ENCODE results near the gene STK25. TPM values are rescaled to one million over a fixed set of nuclear protein-coding genes. Genes with fewer than 3 reads are reported as not detected.

STK25 gene
- polyA plus RNA-seq, 2 of the 4 experiments (the other 2 are of a cell fraction) = 101 to 138 TPM

GRCh38 chr2:241554610-241555322 is 46.4 kb upstream of the STK25 start:
- CTCF ChIA-PET = interaction anchor here (0.8 to 1.7 kb wide), 2 partner anchors 40 to 336 kb away, joined by 3 to 4 read pairs; no protein-coding TSS in a partner anchor
- WGBS (ENCODE audit: missing lambda C conversion rate) = 56% methylated on average over 7 of the region's 7 CpGs
- POLR2A ChIA-PET = no interaction called here

GRCh38 chr2:241553981-241554380 is 45.6 kb upstream of the STK25 start:
- WGBS (ENCODE audit: missing lambda C conversion rate) = 41% methylated on average over 6 of the region's 6 CpGs
- TF ChIP-seq KDM1A (IDR thresholded peaks at IDR 0.05; ENCODE audit: low read depth) (no peak), FOSB (CRISPR knock-in tag; IDR thresholded peaks at IDR 0.05) (no peak)
- POLR2A ChIA-PET = no interaction called here
- Histone ChIP-seq H3K4me3 (no peak overlapping the region), H3K27ac (no peak overlapping the region), H3K4me1 (peaks cover 4% of the 10 kb centered on the region; the same call in 1 of the 3 replicates), H3K4me2 (no peak overlapping the region), H3K9me3 (peaks cover 14% of the 10 kb centered on the region)
- ATAC-seq = no peak
- CTCF ChIA-PET = no interaction called here
- FAIRE-seq = no peak
- no peak for DNase-seq (ENCODE audit: low read depth in 1 of 2, low spot score in 1 of 2)

More at GRCh38 chr2:241554610-241555322, 46.4 kb upstream of the STK25 start:
- Histone ChIP-seq H3K4me3 (no peak overlapping the region), H3K9me3 (peaks cover 14% of the 10 kb centered on the region), H3K4me1 (peaks cover 5% of the 10 kb centered on the region), H3K4me2 (no peak overlapping the region), H3K27ac (no peak overlapping the region)
- TF ChIP-seq CHD4 (IDR thresholded peaks at IDR 0.05; ENCODE audit: borderline replicate concordance) = no peak
- TF ChIP-seq MAZ (IDR thresholded peaks at IDR 0.05; ENCODE audit: borderline replicate concordance, low read depth, low read length) = no peak
- TF ChIP-seq BCL3 (IDR thresholded peaks at IDR 0.05) = no peak
- TF ChIP-seq JUN (IDR thresholded peaks at IDR 0.05) = no peak
- TF ChIP-seq HMGXB4 (CRISPR knock-in tag; IDR thresholded peaks at IDR 0.05; ENCODE audit: borderline replicate concordance) = no peak
- TF ChIP-seq ELK1 (IDR thresholded peaks at IDR 0.05; ENCODE audit: low read depth, low read length) = no peak
- no peak for TF ChIP-seq FOXS1 (CRISPR knock-in tag; IDR thresholded peaks at IDR 0.05)
- no peak for TF ChIP-seq MAX (IDR thresholded peaks at IDR 0.05)
- no peak for TF ChIP-seq RARB (CRISPR knock-in tag; IDR thresholded peaks at IDR 0.05)
- TF ChIP-seq FOSB (CRISPR knock-in tag; IDR thresholded peaks at IDR 0.05) = no peak
- TF ChIP-seq MAFK (IDR thresholded peaks at IDR 0.05; ENCODE audit: partially characterized antibody) = no peak
- no peak for TF ChIP-seq KDM5A (IDR thresholded peaks at IDR 0.05)
- no peak for TF ChIP-seq RFX5 (IDR thresholded peaks at IDR 0.05)
- no peak for TF ChIP-seq HES2 (IDR thresholded peaks at IDR 0.05)
- no peak for TF ChIP-seq RAD21 (conservative IDR thresholded peaks at IDR 0.05 in 1 of 2, IDR thresholded peaks at IDR 0.05 in 1 of 2)
- no peak for TF ChIP-seq TFCP2L1 (CRISPR knock-in tag; IDR thresholded peaks at IDR 0.05)
- no peak for TF ChIP-seq NPAS2 (CRISPR knock-in tag; IDR thresholded peaks at IDR 0.05; ENCODE audit: borderline replicate concordance)
- DNase-seq (ENCODE audit: low read depth in 1 of 2, low spot score in 1 of 2) = no peak
- ATAC-seq = no peak
- FAIRE-seq = no peak

GRCh38 chr2:241553512-241553830 is 45.1 kb upstream of the STK25 start:
- CTCF ChIA-PET = no interaction called here
- Histone ChIP-seq H3K4me3 (no peak overlapping the region), H3K4me2 (no peak overlapping the region), H3K9me3 (peaks cover 14% of the 10 kb centered on the region), H3K27ac (no peak overlapping the region), H3K4me1 (peaks cover 9% of the 10 kb centered on the region; the same call in 1 of the 3 replicates)
- FAIRE-seq = no peak
- no peak for ATAC-seq
- POLR2A ChIA-PET = no interaction called here
- DNase-seq (ENCODE audit: low read depth in 1 of 2, low spot score in 1 of 2) = no peak
- WGBS (ENCODE audit: missing lambda C conversion rate) = 80% methylated on average over 12 of the region's 12 CpGs
- TF ChIP-seq E2F6 (IDR thresholded peaks at IDR 0.05; ENCODE audit: borderline replicate concordance, low read depth) (no peak), CBX2 (IDR thresholded peaks at IDR 0.05; ENCODE audit: borderline replicate concordance, low read depth) (no peak), NPAS2 (CRISPR knock-in tag; IDR thresholded peaks at IDR 0.05; ENCODE audit: borderline replicate concordance) (no peak), POLR2A (IDR thresholded peaks at IDR 0.05; ENCODE audit: low read length) (no peak), TP53 (CRISPR knock-in tag; IDR thresholded peaks at IDR 0.05) (no peak), HES2 (IDR thresholded peaks at IDR 0.05) (no peak), CBX8 (IDR thresholded peaks at IDR 0.05) (no peak), ESRRA (IDR thresholded peaks at IDR 0.05; ENCODE audit: borderline replicate concordance, low read length) (no peak), NFE2L2 (conservative IDR thresholded peaks at IDR 0.05; ENCODE audit: low read length) (no peak), ELK1 (IDR thresholded peaks at IDR 0.05; ENCODE audit: low read depth, low read length) (no peak)

Measured in A549 (cell line).